ENCODE measurements around the gene YPEL5. TPM values are rescaled to one million over a fixed set of nuclear protein-coding genes. Genes with fewer than 3 reads are reported as not detected.

The YPEL5 gene
- total and polyA plus RNA-seq, 2 experiments from 2014 or later, result 65.5 to 134 TPM

- no peaks in the 10 kb centered on the region for H3K27me3 ChIP-seq
- H3K9me3 ChIP-seq (ENCODE audit: low read depth), result no peaks in the 10 kb centered on the region
- no peak for TF ChIP-seq CTCF (IDR thresholded peaks at IDR 0.05; ENCODE audit: low read depth, low read length)
- H3K4me3 ChIP-seq, result no peak overlapping the region
- DNase-seq (ENCODE audit: low read depth in 1 of 2, low spot score in 1 of 2), result no peak
- H3K4me1 ChIP-seq (ENCODE audit: low read depth), result no peaks in the 10 kb centered on the region
- H3K27ac ChIP-seq, result no peak overlapping the region
- H3K36me3 ChIP-seq, result no peaks in the 10 kb centered on the region
Measured at GRCh38 chr2:30112561-30112960, 34.2 kb upstream of the YPEL5 start.

GRCh38 chr2:30113617-30114293 lies 33.1 kb upstream of the YPEL5 start:
- Histone ChIP-seq H3K4me1 (ENCODE audit: low read depth) (no peaks in the 10 kb centered on the region), H3K27me3 (no peaks in the 10 kb centered on the region), H3K9me3 (ENCODE audit: low read depth) (no peaks in the 10 kb centered on the region), H3K36me3 (no peaks in the 10 kb centered on the region), H3K27ac (no peak overlapping the region), H3K4me3 (no peak overlapping the region)
- TF ChIP-seq CTCF (IDR thresholded peaks at IDR 0.05; ENCODE audit: low read depth, low read length), result no peak
- peak in 1 of 2 donors; percentile 64 for DNase-seq (ENCODE audit: low read depth in 1 of 2, low spot score in 1 of 2)

GRCh38 chr2:30115141-30115980 lies 31.4 kb upstream of the YPEL5 start:
- Histone ChIP-seq H3K27ac (no peak overlapping the region), H3K36me3 (no peaks in the 10 kb centered on the region), H3K4me1 (ENCODE audit: low read depth) (no peaks in the 10 kb centered on the region), H3K4me3 (no peak overlapping the region), H3K9me3 (ENCODE audit: low read depth) (no peaks in the 10 kb centered on the region), H3K27me3 (peaks cover 3% of the 10 kb centered on the region)
- peak; percentile 98 for TF ChIP-seq CTCF (IDR thresholded peaks at IDR 0.05; ENCODE audit: low read depth, low read length)
- peak; percentile 85 for DNase-seq (ENCODE audit: low read depth in 1 of 2, low spot score in 1 of 2)

GRCh38 chr2:30115981-30116285 lies 30.9 kb upstream of the YPEL5 start:
- no peak overlapping the region for H3K27ac ChIP-seq
- no peaks in the 10 kb centered on the region for H3K9me3 ChIP-seq (ENCODE audit: low read depth)
- peaks cover 3% of the 10 kb centered on the region for H3K27me3 ChIP-seq
- no peak for TF ChIP-seq CTCF (IDR thresholded peaks at IDR 0.05; ENCODE audit: low read depth, low read length)
- no peaks in the 10 kb centered on the region for H3K4me1 ChIP-seq (ENCODE audit: low read depth)
- no peak overlapping the region for H3K4me3 ChIP-seq
- H3K36me3 ChIP-seq, result no peaks in the 10 kb centered on the region
- no peak for DNase-seq (ENCODE audit: low read depth in 1 of 2, low spot score in 1 of 2)

- Histone ChIP-seq H3K9me3 (ENCODE audit: low read depth) (no peaks in the 10 kb centered on the region), H3K4me3 (no peak overlapping the region), H3K4me1 (ENCODE audit: low read depth) (no peaks in the 10 kb centered on the region), H3K36me3 (no peaks in the 10 kb centered on the region), H3K27me3 (peaks cover 3% of the 10 kb centered on the region), H3K27ac (no peak overlapping the region)
- no peak for DNase-seq (ENCODE audit: low read depth in 1 of 2, low spot score in 1 of 2)
- TF ChIP-seq CTCF (IDR thresholded peaks at IDR 0.05; ENCODE audit: low read depth, low read length), result no peak
Measured at GRCh38 chr2:30122362-30122761, 24.4 kb upstream of the YPEL5 start.
